Testis (tissue), 3 donors: Measurements from ENCODE around the gene NUDT3. TPM values are rescaled to one million over a fixed set of nuclear protein-coding genes. Genes with fewer than 3 reads are reported as not detected.

Experiments used
- DNase-seq: peaks from one replicate; pipeline ENCODE4 v3.0.0-alpha.2; 2019
- H3K27ac ChIP-seq, 2 donors: fragments of 200-600 bp; sonication (generic); one replicate each; pipeline ENCODE4 v1.5.1; 2019
- H3K27me3 ChIP-seq: fragments of 200-600 bp; sonication (generic); one replicate; pipeline ENCODE4 v1.5.1; 2019
- H3K36me3 ChIP-seq: fragments of 200-600 bp; sonication (generic); one replicate; pipeline ENCODE4 v1.5.1; 2017; ENCODE audit warnings: low read depth; ENCODE audit errors: missing control alignments
- H3K4me1 ChIP-seq: fragments of 200-600 bp; sonication (generic); one replicate; pipeline ENCODE4 v1.5.1; 2019
- H3K4me3 ChIP-seq, 2 donors: fragments of 200-600 bp; sonication (generic); one replicate each; pipeline ENCODE4 v1.5.1; 2017 to 2019
- H3K9me3 ChIP-seq: fragments of 200-600 bp; sonication (generic); one replicate; pipeline ENCODE4 v1.5.1; 2017
- CTCF ChIP-seq, 3 experiments: fragments of 450-650 bp in 2 of 3; fragments of 200-600 bp in 1 of 3; sonication (generic) in 1 of 3; IDR thresholded peaks; one replicate each; pipeline ENCODE4 v1.5.1; 2016 to 2019; ENCODE audit warnings: antibody characterized with exemption in 3 of 3, mild to moderate bottlenecking in 2 of 3, moderate library complexity in 1 of 3
- POLR2A ChIP-seq: fragments of 450-650 bp; IDR thresholded peaks from one replicate; pipeline ENCODE4 v1.6.1; 2017; ENCODE audit warnings: antibody characterized with exemption, mild to moderate bottlenecking, moderate library complexity
- WGBS, 2 donors: methylation state at CpG; one replicate each; pipeline ENCODE4 v1.1.5; 2018; 5-methylcytosine and 5-hydroxymethylcytosine counted together
- intact Hi-C: fragments of 100-400 bp; cut with DNase I; formaldehyde crosslinking; loops from one replicate; pipeline ENCODE4 v1.15.1; 2023; ENCODE audit warnings: low total_unique reads
- polyA plus RNA-seq: library from polyadenylated mRNA; stranded (reverse); fragments of 350-450 nt; fragmentation: Illumina TruSeq; extraction: RNeasy Lipid Tissue Mini Kit (QIAGEN cat#74804); gene quantifications from one replicate; pipeline ENCODE4 v1.2.3, GENCODE V29; 2014; ENCODE audit warnings: low read depth, low replicate concordance; ENCODE audit not compliant: insufficient read depth
- total RNA-seq, 2 donors: library from RNA; depleted of rRNA; stranded (reverse); fragments of >200 nt; gene quantifications; one replicate each; pipeline ENCODE4 v1.2.3, GENCODE V29; 2016

Gene NUDT3
- total and polyA plus RNA-seq, 3 donors from 2014 or later, result 18.7 to 28.3 (median 24.0) TPM

GRCh38 chr6:34340394-34340793, 52.1 kb downstream of the NUDT3 start:
- intact Hi-C loops, result no loop called here
- H3K4me1 ChIP-seq, result no peaks in the 10 kb centered on the region
- H3K27ac ChIP-seq, result no peak overlapping the region

GRCh38 chr6:34339971-34340370, 52.5 kb downstream of the NUDT3 start:
- 93 to 97% methylated on average over 3 of the region's 3 CpGs for WGBS, 2 donors
- intact Hi-C loops, result no loop called here
- no peak for DNase-seq
- Histone ChIP-seq H3K4me3 (no peak overlapping the region), H3K9me3 (no peaks in the 10 kb centered on the region), H3K4me1 (no peaks in the 10 kb centered on the region), H3K27me3 (no peaks in the 10 kb centered on the region), H3K36me3 (no peaks in the 10 kb centered on the region), H3K27ac (no peak overlapping the region)
- TF ChIP-seq CTCF (IDR thresholded peaks at IDR 0.05) (no peak), POLR2A (no peak)

More at GRCh38 chr6:34340394-34340793, 52.1 kb downstream of the NUDT3 start:
- no peaks in the 10 kb centered on the region for H3K9me3 ChIP-seq
- no peak for DNase-seq
- H3K4me3 ChIP-seq, result no peak overlapping the region
- no peak for TF ChIP-seq CTCF (IDR thresholded peaks at IDR 0.05)
- no peak for TF ChIP-seq POLR2A
- no peaks in the 10 kb centered on the region for H3K36me3 ChIP-seq
- WGBS, 2 donors, result 92 to 96% methylated on average over 3 of the region's 3 CpGs
- no peaks in the 10 kb centered on the region for H3K27me3 ChIP-seq

GRCh38 chr6:34339432-34339831, 53.0 kb downstream of the NUDT3 start:
- intact Hi-C loops, result no loop called here
- DNase-seq, result no peak
- no peaks in the 10 kb centered on the region for H3K27me3 ChIP-seq
- WGBS, 2 donors, result 39 to 48% methylated on average over 1 of the region's 1 CpG
- H3K9me3 ChIP-seq, result no peaks in the 10 kb centered on the region
- no peak overlapping the region for H3K4me3 ChIP-seq
- TF ChIP-seq POLR2A, result no peak
- TF ChIP-seq CTCF (IDR thresholded peaks at IDR 0.05), result no peak
- H3K27ac ChIP-seq, result no peak overlapping the region
- H3K36me3 ChIP-seq, result no peaks in the 10 kb centered on the region
- H3K4me1 ChIP-seq, result no peaks in the 10 kb centered on the region

- 92 to 94% methylated on average over 1 of the region's 1 CpG for WGBS, 2 donors
- Histone ChIP-seq H3K27ac (no peak overlapping the region), H3K4me3 (no peak overlapping the region), H3K4me1 (no peaks in the 10 kb centered on the region), H3K9me3 (no peaks in the 10 kb centered on the region), H3K27me3 (no peaks in the 10 kb centered on the region), H3K36me3 (no peaks in the 10 kb centered on the region)
- TF ChIP-seq CTCF (IDR thresholded peaks at IDR 0.05) (no peak), POLR2A (no peak)
- intact Hi-C loops, result no loop called here
- no peak for DNase-seq
Observed at GRCh38 chr6:34338811-34339210, 53.7 kb downstream of the NUDT3 start.

- no peak overlapping the region for H3K27ac ChIP-seq
- intact Hi-C loops, result no loop called here
Observed at GRCh38 chr6:34338377-34338776, 54.1 kb downstream of the NUDT3 start.

More at GRCh38 chr6:34338377-34338776, 54.1 kb downstream of the NUDT3 start:
- Histone ChIP-seq H3K9me3 (no peaks in the 10 kb centered on the region), H3K27me3 (no peaks in the 10 kb centered on the region), H3K4me3 (no peak overlapping the region), H3K36me3 (no peaks in the 10 kb centered on the region), H3K4me1 (no peaks in the 10 kb centered on the region)
- DNase-seq, result no peak
- 61 to 70% methylated on average over 3 of the region's 3 CpGs for WGBS, 2 donors
- TF ChIP-seq CTCF (IDR thresholded peaks at IDR 0.05) (no peak), POLR2A (no peak)
